ENCODE measurements around the gene FUT4.

The FUT4 gene

GRCh38 chr11:94586546-94586945 lies 42.8 kb downstream of the FUT4 start:
- in situ Hi-C loops (cut with HindIII; ENCODE audit: low pct_ligation_motif_present, low pct_unique_long_range_greater_than_20kb, low sequenced_read_pairs), result no loop called here
- no peak for DNase-seq

GRCh38 chr11:94586978-94587377 lies 43.3 kb downstream of the FUT4 start:
- DNase-seq, result no peak
- in situ Hi-C loops (cut with HindIII; ENCODE audit: low pct_ligation_motif_present, low pct_unique_long_range_greater_than_20kb, low sequenced_read_pairs), result no loop called here

GRCh38 chr11:94588366-94588942 lies 44.7 kb downstream of the FUT4 start:
- DNase-seq, result no peak
- in situ Hi-C loops (cut with HindIII; ENCODE audit: low pct_ligation_motif_present, low pct_unique_long_range_greater_than_20kb, low sequenced_read_pairs), result no loop called here

DNA sequence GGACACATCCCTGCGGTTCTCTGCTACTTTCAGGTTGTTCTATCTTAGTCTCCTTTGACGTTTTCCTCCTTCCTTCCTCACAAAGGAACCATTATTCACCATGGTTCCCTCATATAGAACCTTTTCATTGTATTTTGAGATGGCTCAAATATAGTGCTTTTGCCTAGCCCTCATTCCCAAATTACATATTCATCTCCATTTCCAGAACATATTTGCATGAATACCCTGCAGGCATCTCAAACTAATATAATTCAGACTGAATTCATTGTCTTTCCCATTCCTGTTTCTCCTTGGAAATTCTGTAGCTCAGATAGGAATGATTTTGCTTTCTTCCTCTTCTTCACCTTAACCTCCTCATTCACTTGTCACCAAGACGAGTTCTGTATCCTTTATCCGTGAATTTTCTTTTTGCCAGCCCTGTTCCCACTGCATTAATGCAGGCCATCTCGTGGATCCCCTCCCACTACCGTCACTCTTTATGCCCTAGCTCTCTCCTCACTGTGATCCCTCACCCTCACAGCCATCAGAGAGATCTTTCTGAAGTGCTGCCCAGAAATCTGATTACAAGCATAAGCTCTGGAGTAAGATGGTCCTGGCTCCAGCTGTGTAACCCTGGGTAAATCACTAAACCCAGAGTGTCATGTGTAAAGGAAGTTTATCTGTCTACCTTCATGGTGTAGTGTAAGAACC lies 46.8 kb downstream of the FUT4 start:
- in situ Hi-C loops (cut with HindIII; ENCODE audit: low pct_ligation_motif_present, low pct_unique_long_range_greater_than_20kb, low sequenced_read_pairs), result no loop called here
- no peak for DNase-seq

DNA sequence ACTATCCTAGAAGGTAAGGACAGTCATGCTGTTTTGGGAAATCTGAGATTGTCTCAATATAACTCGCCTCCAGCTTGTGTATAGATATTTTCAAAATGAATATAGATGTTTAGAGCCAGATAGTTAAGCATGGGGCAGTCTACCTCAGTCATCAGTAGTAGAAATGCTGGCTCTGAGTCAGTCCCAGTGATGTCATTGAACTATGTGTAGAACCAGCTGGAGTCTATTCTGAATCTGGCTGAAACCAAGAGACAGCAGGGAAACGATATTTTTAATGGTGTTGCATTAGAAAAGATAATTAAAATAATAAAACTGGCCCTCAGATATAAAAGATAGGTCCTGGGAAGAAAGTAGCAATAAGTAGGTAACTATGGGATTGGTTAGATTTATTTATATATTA lies 49.3 kb downstream of the FUT4 start:
- in situ Hi-C loops (cut with HindIII; ENCODE audit: low pct_ligation_motif_present, low pct_unique_long_range_greater_than_20kb, low sequenced_read_pairs), result no loop called here
- DNase-seq, result no peak

DNA sequence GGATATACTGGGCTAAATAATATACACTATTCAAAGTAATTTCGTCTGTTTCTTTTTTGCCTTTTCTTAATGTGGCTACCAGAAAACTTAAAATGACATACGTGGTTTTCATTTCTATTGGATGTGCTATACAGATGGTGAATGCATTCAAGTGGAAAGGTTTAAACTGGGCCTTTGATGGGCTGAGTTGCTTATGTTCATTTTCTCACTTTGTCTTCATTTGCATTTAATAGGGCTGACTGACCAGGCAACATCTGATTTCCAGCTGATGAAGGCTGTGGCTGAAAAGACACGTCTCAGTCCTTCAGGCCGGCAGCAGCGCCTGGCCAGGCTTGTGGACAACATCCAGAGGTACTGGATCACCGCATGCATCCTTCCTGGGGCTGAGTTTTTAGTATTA lies 51.4 kb downstream of the FUT4 start:
- no peak for DNase-seq
- in situ Hi-C loops (cut with HindIII; ENCODE audit: low pct_ligation_motif_present, low pct_unique_long_range_greater_than_20kb, low sequenced_read_pairs), result no loop called here

DNA sequence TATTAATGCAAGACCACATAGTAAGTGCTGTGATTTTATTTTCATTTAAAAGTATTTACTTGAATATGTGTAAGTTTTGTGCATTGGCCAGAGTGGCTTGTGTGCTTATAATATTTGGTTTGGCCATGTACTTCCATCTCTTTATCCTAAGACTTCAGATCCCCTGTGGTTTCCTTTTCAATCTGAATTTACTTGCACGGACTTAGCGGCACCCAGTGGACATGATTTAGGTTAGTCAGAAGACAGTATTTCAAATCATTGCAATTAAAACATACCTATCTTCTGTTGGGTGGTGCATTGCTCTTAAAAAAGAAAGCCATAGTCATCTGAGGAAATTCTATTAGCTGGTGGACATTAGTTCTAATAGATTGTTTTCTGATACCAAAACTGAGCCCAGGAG lies 54.2 kb downstream of the FUT4 start:
- in situ Hi-C loops (cut with HindIII; ENCODE audit: low pct_ligation_motif_present, low pct_unique_long_range_greater_than_20kb, low sequenced_read_pairs), result no loop called here
- peak; percentile 4 for DNase-seq

Data from ACHN (cell line).